SK-N-SH treated with all-trans-retinoic acid at 6 μM for 48 hours (cell line): ENCODE data around the gene PSMD8.

Experiments
- ARNTL ChIP-seq: fragments of 450-650 bp; formaldehyde crosslinking; IDR thresholded peaks from 2 replicates; pipeline ENCODE4 v1.5.0; 2020; ENCODE audit warnings: low read depth, mild to moderate bottlenecking, moderate library complexity, borderline replicate concordance
- CSDC2 ChIP-seq: fragments of 250-450 bp; sonication (Bioruptor Pico); IDR thresholded peaks from 2 replicates; pipeline ENCODE4 v1.5.0; 2020; ENCODE audit warnings: mild to moderate bottlenecking, moderate library complexity
- GLIS3 ChIP-seq: fragments of 250-450 bp; sonication (Bioruptor Pico); IDR thresholded peaks from 2 replicates; pipeline ENCODE4 v1.5.0; 2020; ENCODE audit warnings: mild to moderate bottlenecking, moderate library complexity
- PATZ1 ChIP-seq: fragments of 250-450 bp; sonication (Bioruptor Pico); IDR thresholded peaks from 2 replicates; pipeline ENCODE4 v1.8.0; 2020; ENCODE audit warnings: mild to moderate bottlenecking, moderate library complexity, borderline replicate concordance
- ZFP3 ChIP-seq: fragments of 250-450 bp; sonication (Bioruptor Pico); IDR thresholded peaks from 2 replicates; pipeline ENCODE4 v1.5.0; 2020; ENCODE audit warnings: mild to moderate bottlenecking, moderate library complexity
- ZFP30 ChIP-seq: fragments of 450-650 bp; formaldehyde crosslinking; IDR thresholded peaks from 2 replicates; pipeline ENCODE4 v1.5.0; 2022; ENCODE audit warnings: mild to moderate bottlenecking, moderate library complexity

- TF ChIP-seq PATZ1 (CRISPR knock-in tag) (no peak), GLIS3 (CRISPR knock-in tag) (no peak), ZFP30 (CRISPR knock-in tag) (no peak), ZFP3 (CRISPR knock-in tag) (no peak), ARNTL (CRISPR knock-in tag) (no peak), CSDC2 (CRISPR knock-in tag) (no peak)
These were observed 4.5 kb downstream of the PSMD8 start for GRCh38 chr19:38378866-38379265.
